ENCODE measurements around the gene MIXL1. TPM values are rescaled to one million over a fixed set of nuclear protein-coding genes. Genes with fewer than 3 reads are reported as not detected.
"Not testable (repeated sequence)": the region's sequence is repeated elsewhere in the genome, so short reads cannot be mapped to it uniquely, and the experiment has no call there.

Gene MIXL1
- polyA plus RNA-seq, 3 donors from 2014 or later = not detected

DNA sequence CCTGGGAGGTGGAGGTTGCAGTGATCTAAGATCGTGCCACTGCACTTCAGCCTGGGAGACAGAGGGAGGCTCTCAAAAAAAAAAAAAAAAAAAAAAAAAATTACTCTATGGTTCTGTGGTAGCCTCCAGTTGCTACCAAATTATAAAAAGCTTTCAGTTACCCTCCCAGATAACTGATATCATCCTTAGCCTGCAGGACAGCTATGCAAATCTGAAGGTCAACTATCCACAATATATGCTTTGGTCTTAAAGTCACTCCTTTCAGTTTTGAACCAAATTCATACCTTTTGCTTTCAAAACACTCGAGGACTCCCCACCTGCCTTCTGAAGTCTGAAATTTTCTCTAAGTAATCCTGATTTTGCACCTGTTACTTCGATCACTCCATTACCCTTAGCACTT lies 3.1 kb downstream of the MIXL1 start:
- H3K36me3 Mint-ChIP-seq = peaks cover 0 to 6% (median 0%) of the 10 kb centered on the region in 3 donors
- H3K27me3 Mint-ChIP-seq (ENCODE audit: low read depth in 3 of 3) = peaks cover 5 to 9% (median 7%) of the 10 kb centered on the region in 3 donors
- no peak overlapping the region for H3K4me3 Mint-ChIP-seq
- H3K4me1 Mint-ChIP-seq = peaks cover 5 to 13% of the 10 kb centered on the region in 2 donors
- H3K27ac Mint-ChIP-seq = no peak overlapping the region
- DNase-seq = no peak
- no peaks in the 10 kb centered on the region for H3K9me3 Mint-ChIP-seq

DNA sequence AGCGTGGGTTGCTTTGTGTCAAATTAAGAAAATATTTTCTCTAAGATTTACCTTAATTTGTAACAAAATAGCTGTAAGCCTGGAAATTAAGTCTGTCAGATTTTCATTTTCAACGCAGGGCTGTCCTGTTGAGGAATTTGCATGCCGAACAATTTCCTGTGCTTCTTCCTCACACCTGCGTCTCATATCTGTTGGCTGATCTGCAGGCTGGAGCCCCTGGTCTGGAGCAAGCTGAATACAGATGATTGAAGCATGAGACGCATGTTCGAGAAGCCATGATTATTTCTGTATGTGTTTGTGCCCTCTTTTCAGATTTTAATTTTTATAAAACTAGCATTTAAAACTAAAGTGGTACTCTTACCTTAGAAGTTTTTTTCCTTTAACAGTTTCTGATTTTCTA lies 9.8 kb downstream of the MIXL1 start:
- Mint-ChIP-seq H3K36me3 (peaks cover 7 to 25% (median 20%) of the 10 kb centered on the region in 3 donors), H3K27ac (no peak overlapping the region), H3K9me3 (no peaks in the 10 kb centered on the region), H3K4me1 (no peaks in the 10 kb centered on the region), H3K27me3 (ENCODE audit: low read depth in 3 of 3) (no peaks in the 10 kb centered on the region), H3K4me3 (no peak overlapping the region)
- DNase-seq = no peak

DNA sequence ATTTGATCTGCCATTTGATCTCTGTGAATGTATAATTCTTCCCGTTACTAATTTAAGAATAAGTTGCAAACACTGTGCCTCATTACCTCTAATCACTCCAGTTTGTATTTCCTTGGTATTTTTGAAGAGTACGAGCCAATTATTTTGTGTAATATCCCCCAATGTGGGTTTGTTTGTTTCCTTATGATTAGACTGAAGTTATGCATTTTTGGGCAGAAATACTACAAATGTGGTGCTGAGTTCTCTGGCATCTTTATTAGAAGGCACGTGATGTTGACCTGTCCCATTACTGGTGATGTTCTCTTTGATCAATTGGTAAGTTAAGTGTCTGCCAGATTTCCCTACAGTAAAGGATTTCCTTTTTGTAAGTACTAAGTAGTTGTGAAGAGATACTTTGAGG lies 10.3 kb downstream of the MIXL1 start:
- no peak for DNase-seq
- Mint-ChIP-seq H3K4me3 (no peak overlapping the region), H3K27ac (peak overlapping the region in 1 of 6 donors; percentile 36), H3K9me3 (no peaks in the 10 kb centered on the region), H3K27me3 (ENCODE audit: low read depth in 3 of 3) (no peaks in the 10 kb centered on the region), H3K4me1 (no peaks in the 10 kb centered on the region), H3K36me3 (peaks cover 7 to 29% (median 24%) of the 10 kb centered on the region in 3 donors)

DNA sequence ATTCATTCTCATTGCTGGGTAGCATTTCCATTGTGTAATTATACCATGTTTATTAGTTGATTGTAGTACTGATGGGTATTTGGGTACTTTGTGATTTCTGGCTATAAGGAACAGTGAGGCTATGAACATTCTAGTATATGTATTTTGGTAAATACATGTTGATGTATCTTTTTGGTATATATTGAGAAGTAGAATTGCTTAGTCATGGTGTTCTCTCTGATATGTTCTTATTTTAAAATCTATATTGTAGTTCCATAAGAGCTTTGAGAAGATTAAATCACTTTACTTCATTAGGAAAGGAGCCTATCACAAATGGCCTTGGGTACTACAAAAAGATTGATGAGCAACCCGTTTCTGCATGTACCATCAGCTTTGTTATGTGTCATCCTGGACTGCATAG lies 13.4 kb downstream of the MIXL1 start:
- Mint-ChIP-seq H3K4me3 (no peak overlapping the region), H3K4me1 (no peaks in the 10 kb centered on the region), H3K36me3 (peaks cover 7 to 28% (median 28%) of the 10 kb centered on the region in 3 donors), H3K27ac (no peak overlapping the region), H3K9me3 (no peaks in the 10 kb centered on the region), H3K27me3 (ENCODE audit: low read depth in 3 of 3) (peaks cover 0 to 2% (median 0%) of the 10 kb centered on the region in 3 donors)
- DNase-seq = no peak

DNA sequence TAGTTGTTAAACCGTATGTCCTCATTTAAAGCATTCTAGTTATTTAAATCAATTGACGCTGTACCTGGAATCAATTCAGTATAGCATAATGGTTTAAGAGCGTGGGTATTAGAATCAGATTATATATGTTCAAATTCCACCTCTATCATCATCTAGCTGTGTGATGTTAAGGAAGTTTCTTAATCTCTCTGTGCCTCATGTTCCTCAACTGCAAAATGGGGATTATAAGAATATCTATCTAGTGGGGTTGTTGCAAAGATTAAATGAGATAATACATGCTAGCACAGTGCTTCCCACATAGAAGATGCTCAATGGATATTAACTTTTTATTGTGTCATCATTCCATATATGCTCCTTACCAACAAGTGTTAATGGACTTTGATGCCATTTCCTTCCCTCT lies 16.0 kb downstream of the MIXL1 start:
- Mint-ChIP-seq H3K27ac (no peak overlapping the region), H3K9me3 (no peaks in the 10 kb centered on the region), H3K27me3 (ENCODE audit: low read depth in 3 of 3) (peaks cover 0 to 2% (median 0%) of the 10 kb centered on the region in 3 donors), H3K4me1 (no peaks in the 10 kb centered on the region), H3K4me3 (no peak overlapping the region), H3K36me3 (peaks cover 3 to 27% (median 26%) of the 10 kb centered on the region in 3 donors)
- DNase-seq = no peak

DNA sequence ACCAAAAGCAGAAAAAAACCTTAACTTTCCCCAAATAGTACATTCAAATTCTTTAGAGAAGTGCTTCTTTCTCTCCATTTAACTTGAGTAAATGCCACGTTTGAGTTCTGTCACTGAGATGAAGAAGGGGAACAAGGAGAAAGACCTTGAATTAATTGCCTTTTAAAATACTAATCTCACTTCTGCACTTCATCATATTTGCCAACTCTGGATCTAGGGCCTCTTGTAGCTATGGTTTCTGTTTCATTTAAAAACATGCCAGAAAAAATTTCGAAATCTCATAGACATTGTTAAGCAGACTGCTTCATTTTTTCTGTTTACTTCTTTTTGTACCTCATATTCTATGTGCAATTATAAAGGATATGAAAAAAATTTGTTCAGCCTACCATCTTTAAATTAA lies 24.6 kb downstream of the MIXL1 start:
- DNase-seq = no peak
- Mint-ChIP-seq H3K36me3 (peaks cover 4 to 16% (median 15%) of the 10 kb centered on the region in 3 donors), H3K9me3 (no peaks in the 10 kb centered on the region), H3K27ac (no peak overlapping the region), H3K27me3 (ENCODE audit: low read depth in 3 of 3) (peaks cover 0 to 2% (median 1%) of the 10 kb centered on the region in 3 donors), H3K4me3 (no peak overlapping the region), H3K4me1 (no peaks in the 10 kb centered on the region)

DNA sequence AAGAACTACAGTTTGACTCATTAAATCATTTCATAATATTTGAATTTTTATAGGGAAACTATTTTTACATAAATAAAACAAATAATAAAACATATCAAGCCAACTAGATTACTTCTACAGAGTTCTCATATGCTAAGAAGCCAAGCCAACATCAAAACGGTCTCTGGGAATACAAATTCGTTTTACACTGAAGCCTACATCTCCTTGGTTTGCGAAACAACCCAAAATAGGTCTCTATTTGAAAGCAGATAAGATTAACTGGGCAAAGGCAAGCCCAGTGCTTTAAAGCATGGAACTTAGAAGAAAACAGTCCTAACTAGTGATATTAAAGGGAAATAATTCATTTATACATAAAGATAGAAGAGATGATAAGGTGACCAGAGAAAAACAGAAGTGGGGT lies 25.3 kb downstream of the MIXL1 start:
- Mint-ChIP-seq H3K27ac (no peak overlapping the region), H3K4me3 (no peak overlapping the region), H3K27me3 (ENCODE audit: low read depth in 3 of 3) (peaks cover 0 to 2% (median 1%) of the 10 kb centered on the region in 3 donors), H3K4me1 (no peaks in the 10 kb centered on the region), H3K9me3 (no peaks in the 10 kb centered on the region), H3K36me3 (peaks cover 4 to 16% (median 15%) of the 10 kb centered on the region in 3 donors)
- DNase-seq = no peak

DNA sequence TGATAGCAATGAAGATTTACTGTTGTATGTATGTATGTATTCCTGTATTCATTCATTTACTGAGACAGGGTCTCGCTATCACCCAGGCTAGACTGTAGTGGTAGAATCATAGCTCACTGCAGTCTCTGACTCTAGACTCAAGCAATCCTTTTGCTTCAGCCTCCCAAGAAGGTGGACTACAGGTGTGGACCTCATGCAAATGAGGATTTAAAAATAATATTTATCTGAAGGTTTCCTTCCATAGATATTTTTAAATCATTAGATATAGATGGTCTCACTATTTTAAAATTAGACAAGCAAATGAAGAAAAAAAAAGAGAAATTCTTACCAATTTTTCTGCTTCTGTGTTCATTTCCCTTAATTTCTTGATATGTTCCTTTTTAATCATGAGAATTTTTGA lies 27.0 kb downstream of the MIXL1 start:
- peaks cover 4 to 12% (median 11%) of the 10 kb centered on the region in 3 donors for H3K36me3 Mint-ChIP-seq
- no peaks in the 10 kb centered on the region for H3K9me3 Mint-ChIP-seq
- DNase-seq = no peak
- peaks cover 0 to 2% (median 1%) of the 10 kb centered on the region in 3 donors for H3K27me3 Mint-ChIP-seq (ENCODE audit: low read depth in 3 of 3)
- H3K4me1 Mint-ChIP-seq = no peaks in the 10 kb centered on the region
- no peak overlapping the region for H3K4me3 Mint-ChIP-seq
- H3K27ac Mint-ChIP-seq = no peak overlapping the region

DNA sequence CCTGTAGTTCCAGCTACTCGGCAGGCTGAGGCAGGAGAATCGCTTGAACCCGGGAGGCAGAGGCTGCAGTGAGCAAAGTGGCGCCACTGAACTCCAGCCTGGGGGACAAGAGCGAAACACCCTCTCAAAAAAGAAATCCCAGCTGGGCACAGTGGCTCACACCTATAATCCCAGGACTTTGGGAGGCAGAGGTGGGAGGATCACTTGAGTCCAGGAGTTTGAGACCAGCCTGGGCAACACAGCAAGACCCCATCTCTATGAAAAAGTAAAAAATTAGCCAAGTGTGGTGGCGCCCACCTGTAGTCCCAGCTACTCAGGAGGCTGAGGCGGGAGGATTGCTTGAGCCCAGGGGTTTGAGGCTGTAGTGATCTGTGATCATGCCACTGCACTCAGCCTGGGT lies 29.4 kb downstream of the MIXL1 start:
- H3K4me1 Mint-ChIP-seq; H3K27ac Mint-ChIP-seq; H3K9me3 Mint-ChIP-seq; H3K4me3 Mint-ChIP-seq; H3K27me3 Mint-ChIP-seq (ENCODE audit: low read depth in 3 of 3); DNase-seq: not testable (repeated sequence)
- peaks cover 4 to 12% (median 11%) of the 10 kb centered on the region in 3 donors for H3K36me3 Mint-ChIP-seq

DNA sequence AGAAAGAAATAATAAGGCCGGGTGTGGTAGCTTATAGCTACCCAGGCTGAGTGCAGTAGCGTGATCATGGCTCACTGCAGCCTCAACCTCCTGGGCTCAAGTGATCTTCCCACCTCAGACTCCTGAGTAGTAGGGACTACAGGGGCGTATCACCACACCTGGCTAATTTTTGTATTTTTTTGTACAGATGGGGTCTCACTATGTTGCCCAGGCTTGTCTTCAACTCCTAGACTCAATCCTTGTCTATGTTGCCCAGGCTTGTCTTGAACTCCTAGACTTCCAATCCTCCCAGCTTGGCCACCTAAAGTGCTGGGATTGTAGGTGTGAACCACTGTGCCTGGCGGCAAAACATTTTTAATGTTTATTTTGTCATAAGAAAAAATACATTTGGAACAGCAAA lies 30.5 kb downstream of the MIXL1 start:
- no peak for DNase-seq
- H3K4me3 Mint-ChIP-seq = no peak overlapping the region
- no peak overlapping the region for H3K27ac Mint-ChIP-seq
- peaks cover 0 to 12% (median 7%) of the 10 kb centered on the region in 3 donors for H3K36me3 Mint-ChIP-seq
- no peaks in the 10 kb centered on the region for H3K9me3 Mint-ChIP-seq
- H3K4me1 Mint-ChIP-seq = no peaks in the 10 kb centered on the region
- H3K27me3 Mint-ChIP-seq (ENCODE audit: low read depth in 3 of 3) = no peaks in the 10 kb centered on the region

DNA sequence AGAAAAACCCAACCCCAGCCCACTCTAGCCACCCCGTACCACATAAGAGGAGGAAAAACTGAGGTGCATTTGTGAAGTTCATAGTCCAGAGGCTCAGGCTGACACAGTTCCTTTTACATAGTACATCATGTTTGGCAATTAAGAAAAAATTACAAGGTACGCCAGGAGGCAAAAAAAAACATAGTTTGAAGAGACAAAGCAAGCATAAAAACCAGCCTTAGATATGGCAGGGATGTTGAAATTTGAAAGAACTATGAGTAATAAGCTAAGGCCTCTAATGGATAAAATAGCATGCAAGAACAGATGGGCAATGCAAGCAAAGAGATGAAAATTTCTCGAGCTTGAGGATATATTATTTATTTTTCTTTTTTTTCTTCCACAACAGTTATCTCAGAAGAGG lies 31.9 kb downstream of the MIXL1 start:
- H3K27ac Mint-ChIP-seq = no peak overlapping the region
- H3K27me3 Mint-ChIP-seq (ENCODE audit: low read depth in 3 of 3) = no peaks in the 10 kb centered on the region
- H3K4me1 Mint-ChIP-seq = no peaks in the 10 kb centered on the region
- peaks cover 9 to 18% (median 11%) of the 10 kb centered on the region in 3 donors for H3K36me3 Mint-ChIP-seq
- no peaks in the 10 kb centered on the region for H3K9me3 Mint-ChIP-seq
- H3K4me3 Mint-ChIP-seq = no peak overlapping the region
- DNase-seq = no peak

DNA sequence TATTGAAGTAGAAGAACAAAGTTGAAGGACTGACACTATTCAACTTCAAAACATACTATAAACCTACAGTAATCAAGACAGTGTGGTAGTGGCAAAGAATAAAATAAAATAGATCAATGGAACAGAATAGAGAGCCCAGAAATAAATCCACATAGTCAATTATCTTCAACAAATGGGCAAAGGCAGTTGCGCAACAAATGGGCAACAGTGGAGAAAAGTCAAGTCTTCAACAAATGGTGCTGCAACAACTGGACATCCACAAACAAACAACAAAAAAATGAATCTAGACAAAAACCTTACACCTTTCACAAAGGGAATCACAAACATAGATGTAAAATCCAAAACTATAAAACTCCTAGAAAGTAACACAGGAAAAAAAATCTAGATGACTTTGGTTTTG lies 38.4 kb downstream of the MIXL1 start:
- Mint-ChIP-seq H3K4me3 (no peak overlapping the region), H3K27ac (no peak overlapping the region), H3K9me3 (peaks cover 0 to 4% (median 0%) of the 10 kb centered on the region in 6 donors), H3K36me3 (peaks cover 22 to 31% (median 27%) of the 10 kb centered on the region in 3 donors), H3K27me3 (ENCODE audit: low read depth in 3 of 3) (no peaks in the 10 kb centered on the region), H3K4me1 (no peaks in the 10 kb centered on the region)
- DNase-seq = no peak

DNA sequence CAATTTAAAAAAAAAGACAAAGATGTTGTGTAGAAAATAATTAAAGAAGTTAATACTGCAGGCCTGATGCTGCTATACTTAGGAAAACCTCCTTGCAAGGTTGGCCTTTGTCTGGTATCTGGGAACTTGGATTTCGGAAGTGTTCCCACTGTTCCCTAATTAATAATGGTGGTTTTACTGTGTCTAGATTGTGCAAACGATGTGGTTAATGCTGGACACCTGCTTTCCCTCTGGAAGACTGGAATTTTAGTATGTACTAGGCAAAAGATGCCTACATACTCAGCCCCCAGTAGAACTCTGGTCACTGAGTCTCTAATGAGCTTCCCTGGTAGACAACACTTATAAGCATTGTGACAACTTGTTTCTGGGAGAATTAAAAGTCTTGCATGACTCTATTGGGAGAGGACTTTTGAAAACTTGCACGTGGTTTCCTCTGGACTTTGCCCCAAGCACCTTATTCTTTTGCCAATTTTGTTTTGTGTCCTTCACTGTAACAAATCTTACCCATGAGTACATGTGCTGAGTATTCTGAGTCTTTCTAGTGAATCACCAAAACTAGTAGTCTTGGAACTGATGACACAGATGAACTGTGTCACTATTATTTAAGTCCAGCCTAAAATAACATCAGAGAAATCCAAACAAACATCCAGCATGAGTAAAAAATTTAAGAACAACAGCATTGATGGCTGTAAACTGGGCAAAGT lies 45.1 kb downstream of the MIXL1 start:
- H3K27ac Mint-ChIP-seq = peak overlapping the region in 1 of 6 donors; percentile 16
- H3K4me1 Mint-ChIP-seq = no peaks in the 10 kb centered on the region
- H3K27me3 Mint-ChIP-seq (ENCODE audit: low read depth in 3 of 3) = peaks cover 0 to 1% (median 0%) of the 10 kb centered on the region in 3 donors
- H3K36me3 Mint-ChIP-seq = peaks cover 4 to 12% (median 8%) of the 10 kb centered on the region in 3 donors
- H3K4me3 Mint-ChIP-seq = no peak overlapping the region
- no peaks in the 10 kb centered on the region for H3K9me3 Mint-ChIP-seq
- no peak for DNase-seq

DNA sequence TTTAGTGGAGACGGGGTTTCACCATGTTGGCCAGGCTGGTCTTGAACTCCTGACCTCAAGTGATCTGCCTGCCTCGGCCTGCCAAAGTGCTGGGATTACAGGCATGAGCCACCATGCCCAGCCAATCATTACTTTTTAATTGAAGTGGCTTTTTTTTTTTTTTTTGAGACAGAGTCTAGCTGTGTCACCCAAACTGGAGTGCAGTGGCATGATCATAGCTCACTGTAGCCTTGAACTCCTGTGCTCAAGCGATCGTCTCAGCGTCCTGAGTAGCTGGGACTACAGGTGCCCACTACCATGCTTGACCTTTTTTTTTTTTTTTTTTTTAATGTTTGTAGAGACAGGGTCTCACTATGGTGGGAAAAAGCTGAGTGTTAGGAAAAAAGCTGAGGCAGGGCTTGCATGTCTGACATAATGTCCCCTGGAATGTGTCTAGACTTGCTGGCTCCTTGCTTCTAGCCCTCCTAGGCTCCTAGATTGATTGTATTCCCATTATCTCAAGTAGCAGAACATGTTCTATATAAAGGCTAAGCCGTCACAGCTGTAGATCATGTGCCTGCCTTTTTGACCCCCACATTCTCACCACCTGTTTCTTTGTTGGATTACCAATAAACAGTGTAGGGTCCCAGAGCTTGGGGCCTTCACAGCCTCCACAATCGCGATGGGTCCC lies 48.9 kb downstream of the MIXL1 start:
- H3K27me3 Mint-ChIP-seq (ENCODE audit: low read depth in 3 of 3); H3K4me3 Mint-ChIP-seq; DNase-seq; H3K9me3 Mint-ChIP-seq; H3K27ac Mint-ChIP-seq; H3K4me1 Mint-ChIP-seq: not testable (repeated sequence)
- H3K36me3 Mint-ChIP-seq = peaks cover 5 to 11% (median 11%) of the 10 kb centered on the region in 3 donors

Data from immature natural killer cell (primary cell).